GM19025 (cell line): ENCODE results near the gene CTSG.
"Not testable (repeated sequence)": the region's sequence is repeated elsewhere in the genome, so short reads cannot be mapped to it uniquely, and the experiment has no call there.

Experiments used
- ATAC-seq: cut with Tn5 transposase; IDR thresholded peaks from one replicate; pipeline ENCODE4 v1.9.1; 2021; ENCODE audit warnings: mild to moderate bottlenecking, low read depth, moderate library complexity; ENCODE audit not compliant: unreplicated experiment

CTSG gene, protein sequence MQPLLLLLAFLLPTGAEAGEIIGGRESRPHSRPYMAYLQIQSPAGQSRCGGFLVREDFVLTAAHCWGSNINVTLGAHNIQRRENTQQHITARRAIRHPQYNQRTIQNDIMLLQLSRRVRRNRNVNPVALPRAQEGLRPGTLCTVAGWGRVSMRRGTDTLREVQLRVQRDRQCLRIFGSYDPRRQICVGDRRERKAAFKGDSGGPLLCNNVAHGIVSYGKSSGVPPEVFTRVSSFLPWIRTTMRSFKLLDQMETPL

GRCh38 chr14:24576182-24576581 lies at the start of gene CTSG:
Gene CTSG, minus strand, starts transcription at chr14:24576250. Its CDS starts 27 bp downstream, at chr14:24576223.
- no peak for ATAC-seq

DNA sequence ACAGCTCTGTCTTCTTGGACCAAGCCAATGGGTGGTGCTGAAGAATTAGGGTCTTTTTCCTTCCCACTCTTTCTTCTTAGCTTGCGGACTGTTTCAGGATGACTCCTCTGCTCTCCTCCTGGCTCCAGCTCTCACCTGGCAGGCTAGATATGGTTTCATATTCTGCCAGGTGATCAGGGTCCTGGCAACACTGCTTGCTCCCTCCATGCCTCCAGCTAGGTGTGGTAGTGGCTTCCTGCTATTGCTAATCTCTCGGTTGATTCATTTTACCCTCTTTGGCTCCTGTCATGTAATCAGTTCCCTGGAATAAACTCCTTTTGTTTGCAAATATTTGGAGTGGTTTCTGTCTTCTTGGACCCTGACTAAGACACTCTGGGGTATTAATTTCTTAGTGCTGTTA lies 37.7 kb upstream of the CTSG start:
- ATAC-seq: no peak

DNA sequence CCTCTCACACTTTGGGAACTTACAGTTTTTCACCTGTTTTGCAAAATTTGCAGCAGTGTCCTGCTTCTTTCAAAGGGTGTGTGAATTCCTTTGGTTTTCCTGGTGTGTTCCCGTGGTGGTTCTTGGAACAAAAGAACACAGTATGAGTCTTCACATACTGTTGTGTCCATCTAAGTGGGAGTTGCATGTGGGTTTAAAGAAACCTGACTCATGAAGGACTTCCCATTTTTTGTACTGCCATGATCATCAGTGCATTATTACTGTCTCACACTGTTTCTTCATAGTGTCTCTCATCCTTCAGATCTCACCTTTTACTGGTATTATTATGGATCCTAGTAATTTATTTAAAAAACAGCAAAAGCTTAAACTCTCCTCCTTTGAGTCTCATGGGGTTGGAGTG lies 37.2 kb upstream of the CTSG start:
- no peak for ATAC-seq

- no peak for ATAC-seq
Observed at GRCh38 chr14:24612196-24612595, 36.1 kb upstream of the CTSG start.

GRCh38 chr14:24609655-24610344 lies 33.8 kb upstream of the CTSG start, which contains the start of gene GZMH:
Gene GZMH, minus strand, starts transcription at chr14:24609685. Its CDS starts 72 bp downstream, at chr14:24609613.
- ATAC-seq: peak; percentile 43

GRCh38 chr14:24607635-24608514 lies 31.8 kb upstream of the CTSG start:
- ATAC-seq: no peak

DNA sequence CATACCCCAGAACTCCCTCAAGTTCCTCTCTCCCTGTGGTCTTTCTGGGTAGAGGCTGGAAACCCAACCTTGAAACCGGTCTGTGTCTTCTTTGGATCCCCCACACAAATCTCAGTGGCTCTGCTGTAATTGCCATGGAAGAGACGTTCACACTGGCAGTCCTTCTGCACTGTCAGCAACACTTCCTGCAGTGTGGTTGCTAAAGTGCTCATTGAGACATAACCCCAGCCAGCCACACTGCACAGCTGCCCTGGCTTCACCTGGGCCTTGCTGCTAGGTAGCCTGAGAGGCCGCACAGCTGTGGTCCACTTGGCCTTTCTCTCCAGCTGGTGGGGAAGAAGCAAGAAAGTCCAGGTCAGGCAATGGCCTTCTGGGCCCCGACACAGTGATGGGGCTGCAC lies 31.0 kb upstream of the CTSG start:
- ATAC-seq: no peak

DNA sequence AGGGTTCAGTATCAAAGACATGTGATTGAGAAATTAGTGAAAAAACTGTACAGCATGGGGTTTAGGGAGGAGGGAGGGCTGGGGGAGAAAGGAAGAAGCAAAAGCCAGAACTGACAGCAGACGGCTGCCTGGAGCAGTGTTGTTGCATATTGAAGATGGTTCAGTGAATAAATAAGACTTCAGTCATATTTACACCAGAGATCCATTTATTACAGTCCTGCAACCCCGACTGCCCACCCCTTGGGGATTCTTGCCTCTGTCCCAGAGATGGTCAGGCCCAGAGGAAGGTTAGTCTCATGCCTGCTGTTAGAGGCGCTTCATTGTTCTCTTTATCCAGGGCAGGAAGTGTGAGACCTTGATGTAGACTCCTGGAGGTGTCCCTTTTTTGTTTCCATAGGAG lies 30.2 kb upstream of the CTSG start:
- no peak for ATAC-seq

- ATAC-seq: no peak
Observed at GRCh38 chr14:24605435-24606190, 29.6 kb upstream of the CTSG start.

- ATAC-seq: no peak
Observed at GRCh38 chr14:24597403-24597802, 21.4 kb upstream of the CTSG start.

DNA sequence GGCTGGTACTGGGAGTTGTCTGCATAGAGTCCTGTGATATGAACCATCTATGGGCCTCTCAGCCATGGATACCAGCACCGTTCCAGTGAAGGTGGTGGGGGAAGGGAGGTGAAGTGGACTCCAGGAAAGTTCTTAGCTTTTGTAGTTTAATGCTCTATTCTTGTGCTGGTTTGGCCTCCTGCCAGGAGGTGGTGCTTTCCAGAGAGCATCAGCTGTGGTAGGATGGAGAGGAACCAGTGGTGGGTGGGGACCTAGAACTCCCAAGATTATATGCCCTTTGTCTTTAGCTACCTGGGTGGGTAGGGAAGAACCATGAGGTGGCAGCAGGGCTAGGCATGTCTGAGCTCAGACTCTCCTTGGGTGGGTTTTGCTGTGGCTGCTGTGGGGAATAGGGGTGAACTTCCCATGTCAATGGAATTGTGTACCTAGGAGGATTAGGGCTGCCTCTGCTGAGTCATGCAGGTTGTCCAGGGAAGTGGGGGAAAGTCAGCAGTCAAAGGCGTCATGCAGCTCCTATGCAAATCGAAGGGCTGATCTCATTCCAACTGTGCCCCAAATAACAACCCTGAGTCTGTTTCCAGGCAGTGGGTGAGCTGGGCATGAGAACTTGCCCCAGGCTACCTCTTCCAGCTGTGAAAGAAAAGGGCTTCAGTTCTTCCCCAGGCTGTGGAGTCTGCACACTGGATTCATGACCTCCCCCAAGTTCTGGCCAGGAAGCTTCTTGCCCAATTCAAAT lies 19.2 kb upstream of the CTSG start:
- ATAC-seq: no peak

DNA sequence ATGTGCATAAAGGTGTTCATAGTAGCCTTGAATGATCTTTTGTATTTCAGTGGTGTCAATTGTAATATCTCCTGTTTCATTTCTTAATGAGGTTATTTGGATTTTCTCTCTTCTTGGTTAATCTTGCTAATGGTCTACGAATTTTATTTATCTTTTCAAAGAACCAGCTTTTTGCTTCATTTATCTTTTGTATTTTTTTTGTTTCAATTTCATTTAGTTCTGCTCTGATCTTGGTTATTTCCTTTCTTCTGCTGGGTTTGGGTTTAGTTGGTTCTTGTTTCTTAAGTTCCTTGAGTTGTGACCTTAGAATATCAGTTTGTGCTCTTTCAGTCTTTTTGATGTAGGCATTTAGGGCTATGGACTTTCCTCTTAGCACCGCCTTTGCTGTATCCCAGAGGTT lies 15.0 kb upstream of the CTSG start:
- ATAC-seq: not testable (repeated sequence)

DNA sequence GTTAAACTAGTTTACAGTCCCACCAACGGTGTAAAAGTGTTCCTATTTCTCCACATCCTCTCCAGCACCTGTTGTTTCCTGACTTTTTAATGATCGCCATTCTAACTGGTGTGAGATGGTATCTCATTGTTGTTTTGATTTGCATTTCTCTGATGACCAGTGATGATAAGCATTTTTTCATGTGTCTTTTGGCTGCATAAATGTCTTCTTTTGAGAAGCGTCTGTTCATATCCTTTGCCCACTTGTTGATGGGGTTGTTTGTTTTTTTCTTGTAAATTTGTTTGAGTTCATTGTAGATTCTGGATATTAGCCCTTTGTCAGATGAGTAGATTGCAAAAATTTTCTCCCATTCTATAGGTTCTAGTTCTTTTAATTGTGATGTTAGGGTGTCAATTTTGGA lies 8.4 kb upstream of the CTSG start:
- not testable (repeated sequence) for ATAC-seq

GRCh38 chr14:24578558-24578957 lies 2.5 kb upstream of the CTSG start:
- ATAC-seq: no peak

GRCh38 chr14:24576771-24577170 lies 721 bp upstream of the CTSG start:
- no peak for ATAC-seq

DNA sequence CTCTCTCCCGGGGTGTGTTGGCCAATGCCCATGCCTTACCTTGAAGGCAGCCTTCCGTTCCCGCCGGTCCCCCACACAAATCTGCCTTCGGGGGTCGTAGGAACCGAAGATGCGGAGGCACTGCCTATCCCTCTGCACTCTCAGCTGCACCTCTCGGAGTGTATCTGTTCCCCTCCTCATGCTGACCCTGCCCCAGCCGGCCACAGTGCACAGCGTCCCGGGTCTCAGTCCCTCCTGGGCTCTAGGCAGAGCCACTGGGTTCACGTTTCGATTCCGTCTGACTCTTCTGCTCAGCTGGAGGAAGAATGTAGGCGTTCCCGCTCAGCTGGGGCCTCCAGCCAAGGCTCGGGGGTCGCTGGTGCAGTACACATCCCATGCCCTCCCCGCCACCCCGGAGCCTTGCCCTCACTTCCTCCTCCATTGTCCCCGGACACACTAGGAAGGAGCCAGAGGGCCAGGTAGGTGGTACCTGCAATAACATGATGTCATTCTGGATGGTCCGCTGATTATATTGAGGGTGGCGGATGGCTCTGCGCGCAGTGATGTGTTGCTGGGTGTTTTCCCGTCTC lies 1.8 kb downstream of the CTSG start:
- no peak for ATAC-seq

DNA sequence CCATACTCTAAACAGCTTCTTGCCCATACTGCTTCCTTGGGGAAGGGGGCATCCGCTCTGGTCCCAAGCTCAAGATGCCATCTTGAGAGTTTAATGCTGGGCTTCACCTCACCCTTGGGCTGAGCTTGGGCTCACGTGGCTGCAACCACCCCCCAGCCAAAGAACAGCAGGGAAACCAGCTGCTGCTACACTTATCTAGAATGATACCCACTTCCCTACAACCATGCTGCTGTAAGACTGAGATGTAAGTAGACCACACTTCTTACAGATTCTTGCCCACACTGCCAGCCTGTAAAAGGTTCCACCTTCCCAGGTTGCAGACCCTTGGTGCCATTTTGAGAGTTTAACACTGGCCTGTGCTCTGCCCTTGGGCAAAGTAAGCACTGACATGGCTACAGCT lies 9.7 kb downstream of the CTSG start:
- ATAC-seq: no peak

GRCh38 chr14:24565766-24566165 lies 10.3 kb downstream of the CTSG start:
- ATAC-seq: no peak

- no peak for ATAC-seq
Observed at GRCh38 chr14:24563505-24563904, 12.5 kb downstream of the CTSG start.
